Heart right ventricle (tissue), 16 donors: Measurements from ENCODE around the gene SCN5A. TPM values are rescaled to one million over a fixed set of nuclear protein-coding genes. Genes with fewer than 3 reads are reported as not detected.
A peak's percentile ranks its signal among the peaks of the same experiment; 100 is the strongest.

Experiments used
- ATAC-seq, 8 donors: fragments of 200-7000 bp; cut with Tn5 transposase; one replicate each; pipeline ENCODE4 v1.9.1; 2020; ENCODE audit warnings: mild to moderate bottlenecking in 8 of 8, moderate library complexity in 8 of 8, moderate number of reproducible peaks in 1 of 8
- DNase-seq, 2 donors: peaks; one replicate each; pipeline ENCODE4 v3.0.0-alpha.2; 2020
- H3K27ac ChIP-seq, 10 donors: fragments of 200-600 bp; sonication (generic) in 2 of 10; one replicate each; pipeline versions ENCODE4 v1.5.0 to v1.8.0; 2020 to 2022; ENCODE audit warnings: mild to moderate bottlenecking in 3 of 10
- H3K27me3 ChIP-seq, 7 donors: fragments of 200-600 bp; one replicate each; pipeline ENCODE4 v1.8.0; 2021 to 2022; ENCODE audit warnings: mild to moderate bottlenecking in 2 of 7
- H3K36me3 ChIP-seq, 9 donors: fragments of 200-600 bp; sonication (generic) in 1 of 9; one replicate each; pipeline versions ENCODE4 v1.5.0 to v1.8.0; 2020 to 2022; ENCODE audit warnings: mild to moderate bottlenecking in 2 of 9
- H3K4me1 ChIP-seq, 9 donors: fragments of 200-600 bp; sonication (generic) in 1 of 9; one replicate each; pipeline versions ENCODE4 v1.5.0 to v1.8.0; 2020 to 2022; ENCODE audit warnings: mild to moderate bottlenecking in 4 of 9
- H3K4me3 ChIP-seq, 10 donors: fragments of 200-600 bp; sonication (generic) in 2 of 10; one replicate each; pipeline versions ENCODE4 v1.5.0 to v1.8.0; 2020 to 2022; ENCODE audit warnings: mild to moderate bottlenecking in 7 of 10, moderate library complexity in 2 of 10
- H3K9me3 ChIP-seq, 11 donors: fragments of 200-600 bp in 10 of 11; sonication (generic) in 2 of 11; one replicate each; pipeline versions ENCODE4 v1.5.0 to v1.8.0; 2013 to 2022; ENCODE audit warnings: mild to moderate bottlenecking in 2 of 11, control low read depth in 1 of 11, moderate library complexity in 1 of 11
- CTCF ChIP-seq, 9 donors: fragments of 200-600 bp; sonication (generic) in 2 of 9; IDR thresholded peaks; one replicate each; pipeline versions ENCODE4 v1.5.0 to v1.8.0; 2021 to 2022; ENCODE audit warnings: antibody characterized with exemption in 9 of 9, mild to moderate bottlenecking in 5 of 9, moderate library complexity in 1 of 9
- WGBS, 2 donors: extraction: QIAGEN DNeasy Blood & Tissue Kit; methylation state at CpG; one replicate each; pipeline ENCODE4 v1.1.7; 2013; ENCODE audit warnings: inconsistent platforms in 1 of 2; 5-methylcytosine and 5-hydroxymethylcytosine counted together
- intact Hi-C, 10 donors: fragments of 100-400 bp; cut with DNase I; formaldehyde crosslinking; loops; one replicate each; pipeline versions ENCODE4 v1.11.1 to v1.14.2; 2022
- polyA plus RNA-seq, 2 donors: library from polyadenylated mRNA; stranded (reverse); fragments of 200-250 nt; gene quantifications; one replicate each; pipeline ENCODE4 v1.2.3, GENCODE V29; 2013
- total RNA-seq, 10 donors: library from RNA; stranded (reverse); fragmentation: NEBNext Ultra II Directional in 3 of 10; extraction: Animal tissue kit (Norgen Biotek cat#: 25700) in 3 of 10; gene quantifications; one replicate each; pipeline versions ENCODE4 v1.2.1 to v1.2.4, GENCODE V29; 2021 to 2023
- donor health status: Arrhythmogenic right ventricular cardiomyopathy.
- donor health status: ischemic (EF 13 %, LVEDD 7.1; RV severe dilation, severe dysfunction).
- donor health status: healthy with polysubstance abuse.
- donor health status: DM: no; HTN: yes; CAD: no.
- donor health status: DM: no; HTN: no; CAD: no.
- donor health status: ischemic (EF 25% LVEDD 6.9; RV normal size, moderate dysfunction).
- donor health status: ischemic (EF 25% LVEDD 5.7; RV mildly dilated, moderate dysfunction).
- donor health status: healthy.
- donor health status: DM: yes; HTN: yes; CAD: no.
- donor health status: Ischemic cardiomyopathy.
- donor health status: ischemic (EF 35%, LVEDD 5.7; RV mildly dilated, moderate dysfunction).
- donor health status: nonischemic (EF 11% LVEDD 7.7; RV severe dilation, severe dysfunction).
- donor health status: DM: yes; HTN: yes; CAD: no.
- donor health status: PGD.
- donor health status: ischemic (EF 29% LVEDD 5.4; RV normal size, mild dysfunction).
- donor health status: nonischemic (EF 23%, LVEDD 6.1; RV moderate dilation, normal function).

The SCN5A gene
- total and polyA plus RNA-seq, 12 donors, result 29.9 to 254 (median 177) TPM

- H3K4me1 ChIP-seq, result peaks cover 6 to 56% (median 36%) of the 10 kb centered on the region in 9 donors
- ATAC-seq, result no peak
- TF ChIP-seq CTCF (IDR thresholded peaks at IDR 0.05), result no peak
- intact Hi-C loops, result no loop called here
- DNase-seq, result no peak
- peak overlapping the region in 2 of 10 donors; percentile 55 to 82 for H3K27ac ChIP-seq
- no peak overlapping the region for H3K4me3 ChIP-seq
- H3K36me3 ChIP-seq, result peaks cover 0 to 35% (median 0%) of the 10 kb centered on the region in 9 donors
- H3K27me3 ChIP-seq, result no peaks in the 10 kb centered on the region
- WGBS, 2 donors, result 65 to 69% methylated on average over 8 of the region's 8 CpGs
- no peaks in the 10 kb centered on the region for H3K9me3 ChIP-seq
These were observed 19.4 kb downstream of the SCN5A start for GRCh38 chr3:38630070-38630469.

DNA sequence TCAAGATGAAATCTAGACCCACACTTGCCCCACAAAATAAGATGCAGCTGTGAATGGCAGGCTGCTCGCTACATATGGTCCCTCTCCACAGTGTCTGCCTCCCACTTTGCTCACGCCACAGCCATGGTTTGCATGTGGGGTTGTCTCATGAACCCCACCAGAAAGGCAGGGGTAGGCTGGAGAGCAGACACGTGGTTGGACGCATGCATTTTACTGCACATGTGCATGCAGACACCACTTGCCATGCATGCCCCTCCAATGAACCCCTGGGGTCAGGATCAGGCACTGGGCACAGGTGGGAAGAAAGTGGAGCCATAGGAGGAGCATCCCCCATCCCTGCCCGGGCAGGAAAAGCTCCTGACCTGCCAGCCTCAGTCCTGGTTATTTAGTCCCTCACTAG, 20.7 kb downstream of the SCN5A start:
- no peaks in the 10 kb centered on the region for H3K27me3 ChIP-seq
- peak overlapping the region in 1 of 10 donors; percentile 9 for H3K27ac ChIP-seq
- intact Hi-C loops, result no loop called here
- no peak for ATAC-seq
- peaks cover 0 to 43% (median 0%) of the 10 kb centered on the region in 9 donors for H3K36me3 ChIP-seq
- no peak for DNase-seq
- TF ChIP-seq CTCF (IDR thresholded peaks at IDR 0.05), result no peak
- no peak overlapping the region for H3K4me3 ChIP-seq
- H3K4me1 ChIP-seq, result peaks cover 4 to 44% (median 30%) of the 10 kb centered on the region in 9 donors
- no peaks in the 10 kb centered on the region for H3K9me3 ChIP-seq
- WGBS, 2 donors, result 82 to 90% methylated on average over 5 of the region's 5 CpGs

GRCh38 chr3:38627956-38628355, 21.5 kb downstream of the SCN5A start:
- no peak for DNase-seq
- TF ChIP-seq CTCF (IDR thresholded peaks at IDR 0.05), result peak in 7 of 9 donors; percentile 22 to 42 (median 29)
- Histone ChIP-seq H3K27me3 (no peaks in the 10 kb centered on the region), H3K9me3 (no peaks in the 10 kb centered on the region), H3K27ac (no peak overlapping the region), H3K4me3 (no peak overlapping the region), H3K4me1 (peaks cover 0 to 35% (median 22%) of the 10 kb centered on the region in 9 donors), H3K36me3 (peaks cover 0 to 43% (median 0%) of the 10 kb centered on the region in 9 donors)
- intact Hi-C loops, result no loop called here
- peak in 3 of 8 donors; percentile 7 to 44 (median 35) for ATAC-seq
- 57 to 59% methylated on average over 4 of the region's 4 CpGs for WGBS, 2 donors

- ATAC-seq, result no peak
- intact Hi-C loops, result no loop called here
These were observed 23.3 kb downstream of the SCN5A start for GRCh38 chr3:38626171-38626570.

More at GRCh38 chr3:38626171-38626570, 23.3 kb downstream of the SCN5A start:
- Histone ChIP-seq H3K36me3 (peaks cover 0 to 35% (median 0%) of the 10 kb centered on the region in 9 donors), H3K4me1 (peaks cover 0 to 17% (median 7%) of the 10 kb centered on the region in 9 donors), H3K27me3 (no peaks in the 10 kb centered on the region), H3K9me3 (no peaks in the 10 kb centered on the region), H3K4me3 (no peak overlapping the region), H3K27ac (no peak overlapping the region)
- TF ChIP-seq CTCF (IDR thresholded peaks at IDR 0.05), result no peak
- no peak for DNase-seq
- 72% methylated on average over 5 of the region's 5 CpGs for WGBS, 2 donors
